GM21528 (cell line): ENCODE results near the gene MEGF8.

ENCODE experiments used
- ATAC-seq: cut with Tn5 transposase; IDR thresholded peaks from one replicate; pipeline ENCODE4 v1.9.1; 2021; ENCODE audit warnings: mild to moderate bottlenecking, moderate library complexity; ENCODE audit not compliant: unreplicated experiment, low FRiP score

Gene MEGF8

DNA sequence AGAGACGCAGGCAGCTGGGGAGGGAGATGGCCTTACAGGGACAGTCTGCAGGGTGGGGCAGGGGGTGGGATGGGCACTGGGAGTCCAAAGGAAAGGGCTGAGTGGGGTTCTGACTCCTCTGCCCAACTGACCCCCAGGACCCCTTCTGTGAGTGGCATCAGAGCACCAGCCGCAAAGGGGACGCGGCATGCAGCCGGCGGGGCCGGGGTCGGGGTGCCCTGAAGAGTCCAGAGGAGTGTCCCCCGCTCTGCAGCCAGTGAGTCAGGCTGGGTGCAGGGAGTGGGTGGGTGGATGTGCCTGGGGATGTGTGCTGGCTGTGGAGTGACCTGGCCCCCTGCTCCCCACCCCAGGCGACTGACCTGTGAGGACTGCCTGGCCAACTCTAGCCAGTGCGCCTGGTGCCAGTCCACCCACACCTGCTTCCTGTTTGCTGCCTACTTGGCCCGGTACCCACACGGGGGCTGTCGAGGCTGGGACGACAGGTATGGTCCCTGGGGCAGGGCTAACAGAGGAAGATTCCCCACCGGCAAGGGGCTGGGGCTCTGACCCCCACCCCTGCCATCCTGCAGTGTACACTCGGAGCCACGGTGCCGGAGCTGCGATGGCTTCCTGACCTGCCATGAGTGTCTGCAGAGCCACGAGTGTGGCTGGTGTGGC lies 25.8 kb downstream of the MEGF8 start:
- ATAC-seq = no peak

DNA sequence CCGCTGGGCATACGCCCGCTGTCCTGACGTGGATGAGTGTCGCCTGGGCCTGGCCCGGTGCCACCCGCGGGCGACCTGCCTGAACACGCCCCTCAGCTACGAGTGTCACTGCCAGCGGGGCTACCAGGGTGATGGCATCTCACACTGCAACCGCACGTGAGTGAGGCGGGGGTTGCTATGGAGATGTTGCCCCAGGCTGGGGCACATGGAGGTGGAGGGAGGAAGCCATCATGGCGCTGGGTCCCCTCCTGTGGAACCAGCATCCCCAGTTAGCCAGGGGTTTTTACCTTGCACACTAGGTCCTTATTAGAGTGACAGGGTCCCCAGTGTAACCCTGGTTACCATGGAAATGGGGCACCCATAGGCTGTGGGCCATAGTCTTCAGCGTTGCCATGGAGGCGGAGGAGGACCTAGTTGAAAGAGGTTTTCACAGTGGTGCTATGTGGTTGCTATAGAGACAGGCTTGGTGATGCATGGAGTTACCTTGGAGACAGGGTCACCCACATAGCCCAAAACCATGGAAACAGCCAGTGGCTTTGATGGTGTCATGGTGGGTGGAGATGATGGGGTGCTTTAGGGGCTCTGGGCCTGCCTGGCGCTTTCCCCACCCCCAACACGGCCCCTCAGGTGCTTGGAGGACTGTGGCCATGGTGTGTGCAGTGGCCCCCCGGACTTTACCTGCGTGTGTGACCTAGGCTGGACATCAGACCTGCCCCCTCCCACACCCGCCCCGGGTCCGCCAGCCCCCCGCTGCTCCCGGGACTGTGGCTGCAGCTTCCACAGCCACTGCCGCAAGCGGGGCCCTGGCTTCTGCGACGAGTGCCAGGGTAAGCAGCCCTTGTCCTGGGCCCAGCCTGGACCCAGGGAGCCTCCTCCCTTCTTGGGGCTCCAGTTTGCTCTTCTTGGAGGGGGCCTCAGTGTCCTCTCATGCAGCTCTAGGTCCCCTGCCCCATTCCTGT lies 27.1 kb downstream of the MEGF8 start:
- no peak for ATAC-seq

DNA sequence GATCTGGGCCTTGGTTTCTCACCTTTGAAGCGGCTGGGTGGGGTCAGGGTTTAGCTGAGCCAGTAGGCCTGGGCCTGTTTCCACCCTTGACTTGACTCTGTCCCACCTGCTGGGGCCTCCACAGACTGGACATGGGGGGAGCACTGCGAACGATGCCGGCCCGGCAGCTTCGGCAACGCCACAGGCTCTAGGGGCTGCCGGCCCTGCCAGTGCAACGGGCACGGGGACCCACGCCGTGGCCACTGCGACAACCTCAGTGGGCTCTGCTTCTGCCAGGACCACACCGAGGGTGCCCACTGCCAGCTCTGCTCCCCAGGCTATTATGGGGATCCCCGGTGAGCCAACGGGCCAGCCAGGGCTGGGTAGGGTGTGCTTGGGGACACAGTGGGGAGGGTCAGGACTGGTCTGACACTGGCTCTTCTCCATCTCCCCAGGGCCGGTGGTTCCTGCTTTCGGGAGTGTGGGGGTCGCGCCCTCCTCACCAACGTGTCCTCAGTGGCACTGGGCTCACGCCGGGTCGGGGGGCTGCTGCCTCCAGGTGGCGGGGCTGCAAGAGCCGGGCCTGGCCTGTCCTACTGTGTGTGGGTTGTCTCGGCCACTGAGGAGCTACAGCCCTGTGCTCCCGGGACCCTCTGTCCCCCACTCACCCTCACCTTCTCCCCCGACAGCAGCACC lies 28.0 kb downstream of the MEGF8 start:
- ATAC-seq = no peak

DNA sequence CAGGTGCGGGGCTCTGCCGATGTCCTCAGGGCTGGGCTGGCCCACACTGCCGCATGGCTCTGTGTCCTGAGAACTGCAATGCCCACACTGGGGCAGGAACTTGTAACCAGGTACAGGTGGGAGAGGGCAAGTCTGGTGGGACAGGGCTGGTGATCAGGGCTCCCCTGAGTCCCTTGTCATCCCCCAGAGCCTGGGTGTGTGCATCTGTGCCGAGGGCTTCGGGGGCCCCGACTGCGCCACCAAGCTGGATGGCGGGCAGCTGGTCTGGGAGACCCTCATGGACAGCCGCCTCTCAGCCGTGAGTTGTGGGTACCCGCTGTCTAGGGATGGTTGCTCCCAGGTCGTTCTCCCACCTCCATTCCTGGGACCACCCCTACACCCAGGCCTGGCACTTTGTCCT lies 30.5 kb downstream of the MEGF8 start:
- no peak for ATAC-seq

DNA sequence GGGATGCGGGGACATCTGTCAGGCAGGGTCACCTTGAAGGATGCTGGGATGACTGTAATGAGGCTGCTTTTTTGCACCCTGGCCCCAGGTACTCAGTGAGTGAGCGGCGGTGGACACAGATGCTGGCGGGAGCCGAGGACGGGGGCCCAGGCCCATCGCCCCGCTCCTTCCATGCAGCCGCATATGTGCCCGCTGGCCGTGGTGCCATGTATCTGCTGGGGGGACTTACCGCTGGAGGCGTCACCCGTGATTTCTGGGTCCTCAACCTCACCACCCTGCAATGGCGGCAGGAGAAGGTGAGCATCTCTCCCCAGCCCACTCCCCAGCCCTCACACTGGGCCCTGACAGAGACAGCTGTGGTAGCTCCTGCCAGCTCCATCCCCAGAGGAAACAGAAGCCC lies 31.3 kb downstream of the MEGF8 start:
- no peak for ATAC-seq

DNA sequence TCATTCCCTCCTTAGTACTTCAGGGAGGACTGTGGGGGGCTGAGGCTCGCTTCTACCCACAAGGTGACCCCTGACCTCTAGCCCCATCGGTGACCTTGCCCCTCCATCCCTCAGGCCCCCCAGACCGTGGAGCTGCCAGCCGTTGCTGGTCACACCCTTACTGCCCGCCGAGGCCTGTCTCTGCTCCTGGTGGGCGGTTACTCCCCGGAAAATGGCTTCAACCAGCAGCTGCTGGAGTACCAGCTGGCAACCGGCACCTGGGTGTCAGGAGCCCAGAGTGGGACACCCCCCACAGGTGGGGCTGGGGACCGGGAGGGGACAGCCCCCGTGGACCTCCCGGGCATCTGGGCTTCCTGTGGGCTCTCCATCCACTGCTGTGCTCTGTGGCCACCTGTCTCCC lies 31.9 kb downstream of the MEGF8 start:
- no peak for ATAC-seq

DNA sequence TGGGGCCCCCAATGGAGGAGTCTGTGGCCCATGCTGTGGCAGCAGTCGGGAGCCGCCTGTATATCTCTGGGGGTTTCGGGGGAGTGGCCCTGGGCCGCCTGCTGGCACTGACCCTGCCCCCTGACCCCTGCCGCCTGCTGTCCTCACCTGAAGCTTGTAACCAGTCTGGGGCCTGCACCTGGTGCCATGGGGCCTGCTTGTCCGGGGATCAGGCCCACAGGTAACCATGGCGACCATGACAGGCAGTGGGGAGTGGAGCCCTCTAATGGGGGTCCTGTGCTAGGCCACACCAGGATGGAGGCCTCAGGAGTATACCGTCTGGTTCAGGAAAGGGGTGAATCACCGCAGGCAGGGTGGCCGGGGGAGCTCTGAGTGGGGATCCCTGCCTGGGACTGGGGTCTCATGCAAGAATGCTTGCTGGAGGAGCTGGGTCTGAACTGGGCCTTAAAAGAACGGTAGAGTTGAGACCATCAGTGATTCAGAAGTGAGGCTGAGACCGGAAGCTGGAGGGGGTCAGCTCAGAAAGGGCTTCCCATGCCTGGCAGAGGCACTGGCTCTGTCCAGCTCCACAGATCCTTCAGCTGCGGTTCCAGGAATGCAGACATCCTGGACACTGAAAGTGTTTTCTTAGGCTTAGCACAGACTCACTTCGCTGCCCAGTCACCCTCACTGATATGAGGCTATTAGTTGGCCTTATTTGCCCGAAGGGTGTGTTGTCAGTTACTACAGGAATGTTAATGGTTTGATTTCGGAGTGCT lies 35.5 kb downstream of the MEGF8 start:
- ATAC-seq = no peak

DNA sequence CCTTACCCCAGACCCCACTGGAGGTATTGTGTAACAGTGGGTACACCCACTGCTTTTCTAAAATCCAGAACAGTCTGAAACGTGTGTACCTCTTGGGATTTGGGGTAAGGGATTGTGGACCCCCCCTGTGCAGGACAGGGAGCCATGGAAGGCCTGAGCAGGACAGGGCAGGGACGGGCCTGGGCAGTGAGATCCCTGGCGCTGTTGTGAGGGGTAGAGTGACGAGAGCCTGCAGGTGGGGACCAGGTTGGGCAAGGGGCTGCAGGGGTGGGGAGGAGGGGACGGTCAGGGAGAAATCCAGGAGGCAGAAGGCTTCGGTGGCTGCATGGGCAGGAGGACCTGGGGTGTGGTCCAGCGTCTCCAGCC lies 36.1 kb downstream of the MEGF8 start:
- ATAC-seq = no peak

DNA sequence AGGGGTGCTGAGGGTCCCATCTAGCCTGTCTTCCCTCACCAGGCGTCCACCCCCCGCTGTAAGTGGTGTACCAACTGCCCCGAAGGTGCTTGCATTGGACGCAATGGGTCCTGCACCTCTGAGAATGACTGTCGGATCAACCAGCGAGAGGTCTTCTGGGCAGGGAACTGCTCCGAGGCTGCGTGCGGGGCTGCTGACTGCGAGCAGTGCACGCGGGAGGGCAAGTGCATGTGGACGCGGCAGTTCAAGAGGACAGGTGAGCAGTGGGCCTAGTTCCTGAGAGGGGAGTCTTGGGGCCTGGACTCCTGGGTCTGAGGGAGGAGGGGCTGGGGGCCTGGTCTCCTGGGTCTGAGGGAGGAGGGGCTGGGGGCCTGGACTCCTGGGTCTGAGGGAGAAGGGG lies 36.9 kb downstream of the MEGF8 start:
- ATAC-seq = no peak

DNA sequence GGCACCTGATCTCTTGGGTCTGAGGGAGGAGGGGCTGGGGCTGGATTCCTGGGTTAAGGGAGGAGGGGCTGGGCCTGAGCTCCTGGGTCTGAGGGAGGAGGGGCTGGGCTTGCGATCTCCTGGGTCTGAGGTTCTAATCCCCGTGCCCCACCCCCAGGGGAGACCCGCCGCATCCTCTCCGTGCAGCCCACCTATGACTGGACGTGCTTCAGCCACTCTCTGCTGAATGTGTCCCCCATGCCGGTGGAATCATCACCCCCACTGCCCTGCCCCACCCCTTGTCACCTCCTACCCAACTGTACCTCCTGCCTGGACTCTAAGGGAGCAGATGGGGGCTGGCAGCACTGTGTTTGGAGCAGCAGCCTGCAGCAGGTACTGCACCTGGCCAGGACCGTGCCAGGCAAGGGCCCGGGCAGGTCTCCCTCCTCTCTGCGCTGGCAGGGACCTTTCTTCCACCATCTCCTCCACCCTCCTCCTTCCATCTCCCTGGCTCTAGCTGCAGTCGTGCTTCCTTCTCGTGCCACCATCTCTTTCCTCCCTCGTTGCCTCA lies 37.5 kb downstream of the MEGF8 start:
- ATAC-seq = no peak

DNA sequence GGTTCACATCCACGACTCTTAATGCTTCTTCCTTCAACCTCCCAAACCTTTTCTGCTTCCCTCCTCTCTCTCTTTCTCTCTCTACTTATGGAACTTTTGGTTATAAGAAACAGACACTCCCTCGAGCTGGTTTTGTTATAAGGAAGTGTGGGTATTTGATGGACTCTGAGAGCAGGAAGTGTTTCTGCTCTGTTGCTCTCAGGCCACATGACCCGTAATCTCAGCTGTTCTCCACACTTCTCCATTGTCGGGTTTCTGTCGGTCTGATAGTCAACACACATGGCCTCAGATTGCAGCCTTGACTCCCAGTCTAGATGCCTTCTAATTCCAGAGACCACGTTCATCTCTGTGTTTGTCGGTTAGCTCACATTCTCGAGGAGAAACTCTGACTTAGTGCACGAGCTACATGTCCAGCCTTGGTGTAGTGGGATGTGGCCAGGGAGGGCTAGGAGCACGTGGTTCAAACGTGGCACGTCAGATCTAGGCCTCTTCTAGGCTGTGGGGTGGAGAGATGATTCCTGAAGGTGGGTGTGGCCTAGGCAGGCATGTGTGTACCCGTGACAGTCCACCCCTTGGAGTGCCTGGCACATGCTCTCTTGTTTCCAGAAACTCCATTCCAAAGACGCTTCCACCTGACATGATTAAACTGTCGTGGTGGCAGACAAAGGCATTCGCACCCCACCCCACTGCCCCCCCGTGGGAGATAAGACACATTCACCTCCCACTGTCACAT lies 38.3 kb downstream of the MEGF8 start:
- ATAC-seq = no peak

DNA sequence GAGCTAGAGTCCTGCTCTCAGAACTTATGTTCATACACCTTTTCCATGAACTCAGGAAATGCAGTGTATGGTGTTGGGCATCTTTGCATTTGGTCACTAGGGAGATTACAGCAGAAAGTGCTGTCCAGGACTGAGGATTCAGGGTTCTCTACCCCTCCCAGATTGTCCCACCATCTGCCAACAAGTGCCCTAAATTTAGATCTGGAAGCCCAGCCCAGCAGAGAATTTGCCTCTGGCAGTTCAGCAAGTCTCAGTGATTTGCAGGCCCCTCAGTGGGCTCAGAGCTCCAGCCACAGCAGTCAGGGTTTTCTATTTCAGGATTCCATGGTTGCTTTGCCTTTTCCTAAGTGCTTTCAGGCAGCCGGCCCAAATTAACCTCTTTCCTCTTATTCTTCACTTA lies 41.2 kb downstream of the MEGF8 start:
- ATAC-seq = no peak

DNA sequence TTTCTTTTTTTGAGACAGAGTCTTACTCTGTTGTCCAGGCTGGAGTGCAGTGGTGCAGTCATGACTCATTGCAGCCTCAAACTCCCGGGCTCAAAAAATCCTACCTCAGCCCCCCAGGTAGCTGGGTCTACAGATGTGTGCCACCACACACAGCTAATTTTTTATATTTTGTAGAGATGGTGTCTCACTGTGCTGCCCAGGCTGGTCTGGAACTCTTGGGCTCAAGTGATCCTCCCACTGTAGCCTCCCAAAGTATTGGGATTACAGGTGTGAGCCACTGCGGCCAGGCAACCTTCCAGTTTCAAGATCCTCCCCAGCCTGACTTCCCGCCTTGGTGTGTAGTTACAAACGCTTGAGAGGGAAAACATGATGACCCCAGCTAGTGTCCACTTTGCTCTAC lies 42.5 kb downstream of the MEGF8 start:
- ATAC-seq = no peak

DNA sequence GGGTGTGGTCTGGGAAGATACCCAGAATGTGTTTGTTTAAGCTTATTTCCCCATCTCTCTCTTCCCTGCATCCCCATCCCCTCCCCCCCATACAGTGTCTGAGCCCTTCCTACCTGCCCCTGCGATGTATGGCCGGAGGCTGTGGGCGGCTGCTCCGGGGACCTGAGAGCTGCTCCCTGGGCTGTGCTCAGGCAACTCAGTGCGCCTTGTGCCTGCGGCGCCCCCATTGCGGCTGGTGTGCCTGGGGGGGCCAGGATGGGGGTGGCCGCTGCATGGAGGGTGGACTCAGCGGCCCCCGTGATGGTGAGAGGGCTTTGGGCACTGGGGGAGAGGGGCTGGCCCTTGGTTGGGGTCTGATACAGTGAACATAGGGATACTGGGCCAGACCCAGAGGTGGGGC lies 42.9 kb downstream of the MEGF8 start:
- ATAC-seq = no peak

DNA sequence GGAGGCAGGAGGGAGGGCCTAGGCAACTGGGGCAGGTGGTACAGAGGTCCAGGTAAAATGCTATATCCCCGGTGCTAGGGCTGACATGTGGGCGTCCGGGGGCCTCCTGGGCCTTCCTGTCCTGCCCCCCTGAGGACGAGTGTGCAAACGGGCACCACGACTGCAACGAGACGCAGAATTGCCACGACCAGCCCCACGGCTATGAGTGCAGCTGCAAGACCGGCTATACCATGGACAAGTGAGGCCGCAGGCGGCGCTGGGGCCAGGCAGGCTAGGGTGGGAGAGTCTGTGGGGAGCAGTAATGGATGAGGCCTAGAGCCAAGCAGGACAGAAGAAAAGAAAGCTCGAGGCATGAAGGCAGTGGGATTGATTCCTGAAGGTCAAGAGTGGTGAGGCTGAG lies 43.3 kb downstream of the MEGF8 start:
- no peak for ATAC-seq

DNA sequence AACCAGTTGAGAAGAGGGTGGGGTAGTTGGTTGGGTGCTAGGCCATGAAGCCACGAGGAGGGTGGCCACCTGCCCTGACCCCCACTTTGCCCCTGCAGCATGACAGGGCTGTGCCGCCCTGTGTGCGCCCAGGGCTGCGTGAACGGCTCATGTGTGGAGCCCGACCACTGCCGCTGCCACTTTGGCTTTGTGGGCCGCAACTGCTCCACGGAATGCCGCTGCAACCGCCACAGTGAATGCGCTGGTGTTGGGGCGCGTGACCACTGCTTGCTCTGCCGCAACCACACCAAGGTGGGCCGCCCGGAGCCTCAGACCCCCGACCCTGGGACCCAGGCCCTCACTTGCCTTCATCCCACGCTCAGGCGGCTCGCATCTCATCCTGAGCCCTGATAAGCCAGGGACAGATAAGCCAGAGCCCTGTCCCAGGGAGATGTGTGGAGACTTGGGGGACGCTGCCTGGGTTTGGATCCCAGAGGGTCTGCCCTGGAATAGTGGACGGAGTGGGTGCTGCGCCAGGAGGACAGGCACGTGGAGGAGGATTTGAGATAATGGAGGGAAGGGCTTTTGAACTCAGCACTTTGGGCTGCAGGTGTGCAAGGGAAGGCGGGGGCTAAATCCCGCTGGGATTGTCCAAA lies 44.1 kb downstream of the MEGF8 start:
- no peak for ATAC-seq

DNA sequence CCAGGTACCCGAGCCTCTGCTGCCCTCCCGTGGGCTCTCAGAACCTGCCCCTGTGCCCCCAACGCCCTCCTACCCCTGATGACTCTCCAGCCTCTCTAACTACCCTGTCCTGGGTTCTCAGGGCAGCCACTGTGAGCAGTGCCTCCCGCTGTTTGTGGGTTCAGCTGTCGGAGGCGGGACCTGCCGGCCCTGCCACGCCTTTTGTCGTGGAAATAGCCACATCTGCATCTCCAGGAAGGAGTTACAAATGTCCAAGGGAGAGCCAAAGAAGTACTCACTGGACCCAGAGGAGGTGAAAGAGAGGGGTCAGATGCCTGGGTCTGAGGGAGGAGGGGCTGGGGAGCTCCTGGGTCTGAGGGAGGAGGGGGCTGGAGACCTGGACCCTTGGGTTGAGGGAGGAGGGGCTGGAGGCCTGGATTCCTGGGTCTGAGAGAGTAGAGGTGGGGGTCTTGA lies 44.7 kb downstream of the MEGF8 start:
- no peak for ATAC-seq

DNA sequence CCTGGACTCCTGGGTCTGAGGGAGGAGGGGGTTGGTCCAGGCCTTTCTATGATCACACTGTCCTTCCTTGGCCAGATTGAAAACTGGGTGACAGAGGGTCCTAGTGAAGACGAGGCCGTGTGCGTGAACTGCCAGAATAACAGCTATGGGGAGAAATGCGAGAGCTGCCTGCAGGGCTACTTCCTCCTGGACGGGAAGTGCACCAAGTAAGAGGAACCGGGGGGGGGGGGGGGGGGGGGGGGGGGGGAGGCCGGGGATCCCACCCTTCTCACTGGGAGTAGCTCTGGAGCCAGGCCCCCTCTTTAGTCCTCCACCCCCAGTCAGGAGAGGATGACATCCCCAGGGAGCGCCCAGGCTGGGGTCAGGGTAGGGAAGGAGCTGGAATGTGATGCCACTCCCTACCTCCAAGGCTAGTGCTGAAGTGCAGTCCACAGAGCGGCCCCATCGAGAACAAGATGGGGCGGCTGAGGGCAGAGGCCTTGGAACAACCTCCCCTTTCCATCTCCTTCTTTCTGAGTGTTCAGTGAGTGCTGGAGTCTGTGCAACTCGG lies 45.3 kb downstream of the MEGF8 start:
- no peak for ATAC-seq

DNA sequence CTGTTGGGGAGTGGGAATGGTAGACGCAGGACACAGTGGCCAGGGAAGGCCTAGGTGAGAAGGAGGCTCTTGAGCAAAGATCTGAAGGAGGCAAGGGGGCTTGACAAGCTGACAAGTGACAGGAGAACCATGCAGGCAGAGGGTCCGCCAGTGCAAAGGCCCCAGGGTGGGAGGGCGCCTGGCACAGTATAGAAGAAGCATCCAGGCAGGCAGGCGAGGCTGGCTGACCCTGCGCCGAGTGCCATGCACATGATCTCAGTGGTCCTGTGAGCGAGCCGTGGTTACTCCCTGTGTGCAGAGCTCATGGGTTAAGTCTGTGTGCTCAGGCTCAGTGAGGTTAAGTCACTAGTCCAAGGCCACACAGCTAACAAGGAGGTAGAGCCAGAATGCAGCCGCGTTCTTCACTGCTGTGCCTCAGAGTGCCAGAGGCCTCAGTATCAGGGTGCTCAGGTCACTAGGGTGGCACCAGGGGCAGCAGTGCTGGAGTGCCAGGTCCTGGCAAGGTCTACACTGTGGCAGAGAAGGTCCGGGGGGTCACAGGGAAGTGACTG lies 49.5 kb downstream of the MEGF8 start:
- no peak for ATAC-seq
